Right renal cortex interstitium (tissue), 3 donors: ENCODE results near the gene AKT1. TPM values are rescaled to one million over a fixed set of nuclear protein-coding genes. Genes with fewer than 3 reads are reported as not detected.

Experiments
- DNase-seq, 3 donors: peaks; one replicate each; pipeline ENCODE4 v3.0.0-alpha.2; 2013; ENCODE audit warnings: low read depth in 3 of 3, low spot score in 2 of 3
- polyA plus RNA-seq, 3 donors: library from polyadenylated mRNA; unstranded; fragments of 120-200 nt; gene quantifications; one replicate each; pipeline ENCODE4 v1.2.1, GENCODE V29; 2013; ENCODE audit not compliant: insufficient read length in 3 of 3

AKT1 gene
- polyA plus RNA-seq, 3 donors: 103 to 107 (median 105) TPM

GRCh38 chr14:104774453-104775072 is 21.0 kb downstream of the AKT1 start:
- DNase-seq: no peak

- DNase-seq: no peak
These were observed 21.8 kb downstream of the AKT1 start for GRCh38 chr14:104773505-104774452.

DNA sequence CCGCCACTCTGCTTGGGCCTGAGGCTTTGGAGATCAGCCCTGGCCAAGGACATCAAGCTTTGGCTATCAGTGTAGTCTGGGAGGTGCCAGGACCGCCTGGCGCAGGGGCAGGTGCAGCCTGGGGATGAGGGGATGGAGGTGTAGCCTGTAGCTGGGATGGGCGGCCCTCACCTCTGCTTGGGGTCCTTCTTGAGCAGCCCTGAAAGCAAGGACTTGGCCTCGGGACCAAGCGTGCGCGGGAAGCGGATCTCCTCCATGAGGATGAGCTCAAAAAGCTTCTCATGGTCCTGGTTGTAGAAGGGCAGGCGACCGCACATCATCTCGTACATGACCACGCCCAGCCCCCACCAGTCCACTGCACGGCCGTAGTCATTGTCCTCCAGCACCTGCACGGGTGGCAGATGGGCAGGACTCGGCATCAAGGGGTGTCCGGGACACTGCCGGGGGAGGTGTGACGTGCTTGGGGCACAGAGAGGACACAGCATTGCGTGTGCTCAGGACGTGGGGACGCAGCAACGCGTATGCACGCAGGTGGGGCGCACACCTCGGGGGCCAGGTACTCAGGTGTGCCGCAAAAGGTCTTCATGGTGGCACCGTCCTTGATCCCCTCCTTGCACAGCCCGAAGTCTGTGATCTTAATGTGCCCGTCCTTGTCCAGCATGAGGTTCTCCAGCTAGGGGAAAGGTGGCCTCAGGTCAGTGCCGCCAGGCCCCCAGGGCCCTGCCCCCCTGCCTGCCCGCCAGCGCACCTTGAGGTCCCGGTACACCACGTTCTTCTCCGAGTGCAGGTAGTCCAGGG is 22.6 kb downstream of the AKT1 start:
- DNase-seq: no peak

DNA sequence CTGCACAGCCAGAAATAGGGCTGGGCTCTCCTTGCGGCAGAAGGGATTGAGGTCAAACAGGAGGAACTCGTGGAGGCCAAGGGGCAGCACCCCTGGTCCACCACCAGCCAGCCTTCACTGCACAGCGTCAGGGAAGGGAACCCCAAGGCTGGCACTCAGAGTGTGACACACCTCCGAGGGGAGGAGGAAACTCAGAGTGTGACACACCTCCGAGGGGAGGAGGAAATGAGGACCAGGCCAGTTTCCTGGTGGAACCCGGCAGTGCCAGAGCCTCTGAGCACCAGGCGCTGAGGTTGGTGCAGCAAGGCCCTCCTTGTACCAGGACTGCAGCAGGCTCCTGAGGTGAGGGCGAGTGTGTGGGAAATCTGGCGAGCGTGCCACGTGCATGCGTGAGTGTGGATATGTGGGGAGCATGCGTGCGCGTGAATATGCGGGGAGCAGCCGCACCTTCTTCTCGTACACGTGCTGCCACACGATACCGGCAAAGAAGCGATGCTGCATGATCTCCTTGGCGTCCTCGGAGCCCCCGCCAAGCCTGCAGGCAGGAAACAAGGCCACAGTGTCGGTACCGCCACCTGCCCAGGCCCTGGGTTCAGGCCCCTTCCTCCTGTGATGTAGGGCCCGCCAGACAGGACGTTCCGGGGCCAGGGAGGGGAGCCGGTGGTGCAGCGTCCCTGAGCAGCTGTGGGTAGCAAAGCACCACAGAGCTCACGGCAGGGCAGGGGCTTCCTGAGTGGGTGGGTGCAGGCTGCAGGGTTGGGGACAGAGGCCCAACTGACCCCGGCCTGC is 23.4 kb downstream of the AKT1 start:
- no peak for DNase-seq

DNA sequence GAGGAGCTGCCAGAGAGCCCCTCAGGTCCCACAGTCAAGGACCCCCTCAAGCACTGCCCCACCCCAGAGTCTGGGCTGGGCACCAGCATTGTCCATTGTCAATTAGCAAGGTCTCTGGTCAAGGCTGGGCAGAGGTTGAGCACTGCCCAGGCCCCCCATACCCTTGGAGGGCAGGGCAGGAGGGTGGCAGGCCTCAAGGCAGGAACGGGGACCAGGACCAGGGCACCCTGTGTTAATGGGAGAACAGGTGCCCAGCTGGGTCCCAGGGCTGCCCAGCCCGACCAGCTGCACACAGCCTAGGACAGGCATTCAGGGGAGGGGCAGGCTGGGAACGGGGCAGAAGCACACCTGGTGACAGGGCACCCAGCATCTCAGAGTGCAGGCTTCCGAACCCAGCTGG is 24.2 kb downstream of the AKT1 start:
- DNase-seq: no peak

GRCh38 chr14:104770851-104771272 is 24.7 kb downstream of the AKT1 start:
- DNase-seq: no peak

- DNase-seq: no peak
These were observed 25.4 kb downstream of the AKT1 start for GRCh38 chr14:104770072-104770579.

GRCh38 chr14:104769324-104770071 is 26.1 kb downstream of the AKT1 start:
- DNase-seq: no peak

DNA sequence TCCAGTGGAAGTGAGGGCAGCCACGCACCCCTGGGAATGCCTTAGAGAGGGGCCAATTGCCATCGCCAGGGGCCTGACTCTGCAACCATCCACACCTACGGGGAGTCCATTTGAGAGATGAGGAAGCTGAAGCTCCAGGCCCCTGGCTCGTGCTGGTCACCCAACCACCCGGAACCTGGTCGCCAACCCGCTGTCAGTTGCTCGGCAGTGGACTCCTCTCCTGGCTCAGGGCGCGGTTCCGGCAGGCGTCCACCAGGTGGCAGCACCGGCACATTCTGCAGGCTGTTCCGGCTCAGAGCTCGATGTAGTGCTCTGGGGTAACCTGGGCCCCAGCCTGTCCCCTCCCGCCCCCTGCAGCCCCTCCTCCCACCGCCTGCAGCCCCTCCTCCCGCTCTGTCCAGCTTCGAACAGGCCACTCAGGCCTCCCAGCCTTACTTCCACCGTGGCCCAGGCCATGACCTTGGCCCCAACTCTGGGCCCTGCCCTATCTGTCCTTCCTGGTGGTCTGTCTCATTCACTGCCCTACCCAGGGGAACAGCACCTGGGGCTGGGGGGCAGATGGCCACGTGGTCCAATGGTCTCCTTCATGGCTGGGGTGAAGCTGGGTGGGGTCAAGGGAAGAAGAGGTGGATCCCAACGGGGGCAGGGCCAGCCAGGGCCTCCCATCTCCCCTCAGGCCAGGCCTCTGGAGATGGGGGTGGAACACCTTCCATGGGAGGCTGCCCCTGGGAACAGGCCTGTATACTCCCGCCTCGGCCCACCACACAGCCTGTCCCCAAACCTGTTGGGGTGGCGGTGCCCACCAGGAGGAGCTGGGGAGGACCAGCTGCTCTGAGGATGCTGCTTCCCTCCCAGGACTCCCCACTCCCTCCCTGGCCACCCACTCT is 26.9 kb downstream of the AKT1 start:
- peak in 2 of 3 donors; percentile 53 to 68 for DNase-seq

GRCh38 chr14:104767634-104767918 is 28.0 kb downstream of the AKT1 start:
- DNase-seq: no peak

GRCh38 chr14:104766863-104767633 is 28.5 kb downstream of the AKT1 start:
- no peak for DNase-seq

DNA sequence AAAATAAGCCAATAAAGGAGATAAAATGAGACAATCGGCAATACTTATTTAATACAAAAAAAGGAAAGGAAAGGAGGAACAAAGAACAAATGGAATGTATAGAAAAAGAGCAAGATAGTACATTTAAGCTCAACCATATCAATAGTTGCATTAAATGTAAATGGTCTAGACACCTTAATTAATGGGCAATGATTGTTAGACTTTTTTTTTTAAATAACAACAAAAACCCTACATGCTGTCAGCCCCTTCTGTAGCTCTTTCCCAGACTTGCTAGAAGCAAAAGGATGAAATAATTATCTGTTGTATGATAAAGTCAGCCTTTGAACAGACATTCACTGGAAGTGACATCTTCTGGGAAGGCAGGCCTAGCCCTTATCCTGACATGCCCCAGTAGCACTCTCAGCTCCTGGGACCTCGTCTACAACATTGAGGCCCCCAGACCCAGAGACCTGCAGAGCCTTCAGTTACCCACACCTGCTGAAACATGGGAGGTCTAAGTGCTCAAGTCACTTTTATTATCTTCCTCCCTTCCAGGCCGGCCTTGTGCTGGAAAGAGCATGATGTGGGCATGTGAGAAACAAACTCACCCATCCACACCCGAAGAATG is 29.2 kb downstream of the AKT1 start:
- no peak for DNase-seq

DNA sequence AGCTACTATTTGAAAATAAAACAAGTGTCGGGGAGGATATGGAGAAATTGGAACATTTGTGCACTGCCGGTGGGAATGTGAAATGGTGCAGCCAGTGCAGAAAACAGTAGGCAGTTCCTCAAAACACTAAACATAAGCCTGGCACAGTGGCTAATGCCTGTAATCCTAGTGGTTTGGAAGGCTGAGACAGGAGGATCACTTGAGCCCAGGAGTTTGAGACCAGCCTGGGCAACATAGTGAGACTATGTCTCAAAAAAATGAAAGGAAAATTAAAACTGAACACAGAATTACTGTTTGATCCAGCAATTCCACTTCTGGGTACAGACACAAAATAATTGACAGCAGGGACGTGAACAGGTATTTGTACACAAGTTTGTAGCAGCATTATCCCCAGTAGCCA is 30.0 kb downstream of the AKT1 start:
- DNase-seq: no peak

GRCh38 chr14:104758981-104759969 is 36.3 kb downstream of the AKT1 start:
- DNase-seq: no peak

GRCh38 chr14:104757681-104758392 is 37.7 kb downstream of the AKT1 start:
- DNase-seq: no peak

GRCh38 chr14:104757238-104757585 is 38.3 kb downstream of the AKT1 start:
- DNase-seq: no peak
